Ovary (tissue), 3 donors: ENCODE measurements around the gene DLD.

Experiments used
- CTCF ChIP-seq, 3 donors: fragments of 450-650 bp in 2 of 3; fragments of 200-600 bp in 1 of 3; IDR thresholded peaks; one replicate each; pipeline versions ENCODE4 v1.5.1 to v1.8.0; 2016 to 2022; ENCODE audit warnings: antibody characterized with exemption in 3 of 3, mild to moderate bottlenecking in 1 of 3
- POLR2A ChIP-seq: fragments of 450-650 bp; IDR thresholded peaks from one replicate; pipeline ENCODE4 v1.6.1; 2017; ENCODE audit warnings: antibody characterized with exemption, mild to moderate bottlenecking, moderate library complexity
- donor health status: DM: no; HTN: no; CAD: no.

GRCh38 chr7:107860279-107860961, 30.6 kb upstream of the DLD start:
- TF ChIP-seq CTCF (IDR thresholded peaks at IDR 0.05), result no peak
- no peak for TF ChIP-seq POLR2A
